GM12892 (cell line): ENCODE measurements around the gene OXSR1.
"Not testable (repeated sequence)": the region's sequence is repeated elsewhere in the genome, so short reads cannot be mapped to it uniquely, and the experiment has no call there.

Experiments used
- DNase-seq: peaks from one replicate; pipeline ENCODE4 v3.0.0; 2011; ENCODE audit not compliant: insufficient read length
- FAIRE-seq: peaks from 2 replicates; lab custom pipeline; 2011; peaks lifted over from hg19 to GRCh38; lab: Jason Lieb, UNC
- POLR2A ChIP-seq: IDR thresholded peaks from 2 replicates; pipeline ENCODE4 v1.6.1; 2011; ENCODE audit warnings: low read depth, low read length, control low read depth
- POLR2AphosphoS5 ChIP-seq: IDR thresholded peaks from 2 replicates; pipeline ENCODE4 v1.6.1; 2011; ENCODE audit warnings: low read depth, low read length, control low read depth
- TAF1 ChIP-seq: IDR thresholded peaks from 2 replicates; pipeline ENCODE4 v1.6.1; 2011; ENCODE audit warnings: low read depth, mild to moderate bottlenecking, control low read depth, low read length, borderline replicate concordance

OXSR1 gene

GRCh38 chr3:38275658-38276057 is 110.3 kb downstream of the OXSR1 start:
- TF ChIP-seq POLR2A (no peak), POLR2AphosphoS5 (no peak), TAF1 (no peak)
- no peak for DNase-seq
- no peak for FAIRE-seq

GRCh38 chr3:38276081-38276916 is 111.0 kb downstream of the OXSR1 start:
- TF ChIP-seq POLR2AphosphoS5 (no peak), TAF1 (no peak), POLR2A (no peak)
- DNase-seq (no peak), FAIRE-seq (no peak)

DNA sequence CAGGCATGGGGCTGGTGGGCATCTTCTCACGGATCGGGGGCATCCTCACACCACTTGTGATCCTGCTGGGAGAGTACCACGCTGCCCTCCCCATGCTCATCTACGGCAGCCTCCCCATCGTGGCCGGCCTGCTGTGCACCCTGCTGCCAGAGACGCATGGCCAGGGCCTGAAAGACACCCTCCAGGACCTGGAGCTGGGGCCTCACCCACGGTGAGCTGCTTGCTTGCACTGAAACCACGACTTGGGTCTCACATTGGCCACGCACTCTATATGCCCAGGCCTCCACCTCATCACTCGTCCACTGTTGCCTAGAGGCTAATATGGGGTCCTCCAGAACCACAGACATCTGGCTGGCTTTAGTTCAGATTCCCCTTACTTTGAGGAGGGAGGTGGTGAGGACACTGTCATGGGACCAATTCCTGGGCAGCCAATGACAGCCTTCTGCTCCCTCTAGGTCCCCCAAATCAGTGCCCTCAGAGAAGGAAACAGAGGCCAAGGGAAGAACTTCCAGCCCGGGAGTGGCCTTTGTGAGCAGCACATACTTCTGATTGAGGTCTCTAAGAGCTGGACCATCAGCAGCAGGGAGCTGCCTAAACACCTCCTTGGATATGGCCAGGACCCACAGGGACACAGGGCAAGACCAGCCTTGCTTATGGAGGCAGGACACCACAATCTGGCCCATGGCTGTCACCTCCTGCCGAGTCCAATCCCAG is 111.7 kb downstream of the OXSR1 start:
- FAIRE-seq, result no peak
- no peak for DNase-seq
- TF ChIP-seq POLR2AphosphoS5 (no peak), POLR2A (no peak), TAF1 (no peak)

- TF ChIP-seq TAF1, result no peak
- TF ChIP-seq POLR2AphosphoS5, result no peak
- no peak for TF ChIP-seq POLR2A
- FAIRE-seq (no peak), DNase-seq (no peak)
Measured at GRCh38 chr3:38278841-38279240, 113.5 kb downstream of the OXSR1 start.

DNA sequence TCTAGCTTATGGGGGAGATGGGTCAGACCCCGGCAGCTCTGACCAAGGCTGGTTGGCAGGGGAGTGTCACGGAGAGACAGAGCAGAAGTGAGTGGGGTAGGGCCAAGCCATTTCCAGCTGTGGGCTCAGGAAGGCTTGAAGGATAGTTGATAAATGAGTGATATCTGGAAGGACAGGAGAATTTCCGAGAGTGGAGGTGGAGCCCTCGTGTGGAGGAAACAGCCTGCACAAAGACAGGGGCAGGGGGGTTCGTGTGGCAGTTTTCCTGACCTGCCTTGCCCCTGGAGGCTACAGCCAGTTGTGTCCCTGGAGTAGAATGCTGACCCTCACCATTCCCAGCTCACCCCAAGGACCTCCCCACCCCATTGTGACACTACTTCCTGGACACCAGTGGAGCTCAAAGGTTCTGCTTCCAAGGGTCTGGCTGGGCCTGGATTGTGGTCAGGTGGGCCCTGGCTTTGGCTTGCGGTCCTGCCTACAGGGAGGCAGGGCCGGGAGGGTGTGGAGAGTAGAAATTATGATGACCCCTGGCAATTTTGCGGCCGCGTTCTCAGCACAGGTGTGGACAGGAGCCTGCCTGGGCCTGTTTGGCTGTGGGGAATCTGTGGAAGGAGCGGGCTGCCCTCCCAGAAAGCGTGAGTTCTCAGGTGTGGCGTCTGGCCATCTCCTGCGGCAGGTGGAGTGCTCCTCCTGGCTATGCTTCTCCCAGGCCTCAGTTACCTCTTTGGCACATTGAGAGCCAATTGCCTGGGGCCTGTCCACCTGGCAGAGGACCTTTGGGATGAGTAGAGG is 116.8 kb downstream of the OXSR1 start, which contains the start of gene SLC22A14:
Gene SLC22A14 (plus strand): TSS at position 400 of the 792 bp plus-strand sequence. CDS start 23,733 bp downstream, outside the sequence.
- DNase-seq (no peak), FAIRE-seq (no peak)
- TF ChIP-seq TAF1, result no peak
- no peak for TF ChIP-seq POLR2AphosphoS5
- TF ChIP-seq POLR2A, result no peak

- DNase-seq (no peak), FAIRE-seq (no peak)
- TF ChIP-seq TAF1, result no peak
- TF ChIP-seq POLR2AphosphoS5, result no peak
- no peak for TF ChIP-seq POLR2A
Measured at GRCh38 chr3:38283810-38284755, 118.7 kb downstream of the OXSR1 start.

DNA sequence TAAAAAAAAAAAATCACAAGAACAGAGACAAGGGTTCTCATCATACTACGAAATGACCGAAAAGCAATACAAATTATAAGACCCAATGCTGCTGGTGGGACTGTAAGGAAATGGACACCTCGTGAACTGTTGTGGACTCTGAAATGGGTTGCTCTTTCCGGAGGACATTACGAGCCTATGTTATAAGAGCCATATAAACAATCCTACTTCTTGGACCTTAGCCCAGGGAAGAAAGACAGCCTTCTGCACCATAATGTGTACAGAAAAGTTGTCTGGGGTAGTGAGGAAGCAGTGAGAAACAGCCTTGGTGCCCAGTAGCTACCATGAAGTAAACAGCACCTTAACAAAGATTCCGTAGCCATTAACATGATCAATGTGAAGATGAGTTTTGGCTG is 119.4 kb downstream of the OXSR1 start:
- TF ChIP-seq TAF1 (no peak), POLR2AphosphoS5 (no peak), POLR2A (no peak)
- FAIRE-seq (no peak), DNase-seq (no peak)

GRCh38 chr3:38289286-38290217 is 124.2 kb downstream of the OXSR1 start:
- not testable (repeated sequence) for DNase-seq, FAIRE-seq

GRCh38 chr3:38297053-38297452 is 131.7 kb downstream of the OXSR1 start:
- DNase-seq, result not testable (repeated sequence)

DNA sequence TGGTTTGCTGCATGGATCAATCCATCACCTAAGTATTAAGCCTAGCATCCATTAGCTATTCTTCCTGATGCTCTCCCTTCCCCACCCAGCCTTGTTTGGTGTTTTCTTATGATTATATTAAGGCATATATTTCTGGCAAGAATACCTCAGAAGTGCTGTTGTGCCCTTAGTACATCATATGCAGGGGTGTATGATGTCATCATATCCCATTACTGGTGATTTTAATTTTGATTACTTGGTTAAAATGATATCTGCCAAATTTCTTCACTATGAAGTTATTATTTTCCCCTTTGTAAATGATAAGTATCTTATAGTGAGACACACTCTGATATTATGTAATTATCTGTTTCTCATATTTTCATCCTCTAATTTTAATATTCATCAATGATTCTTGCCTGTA is 132.2 kb downstream of the OXSR1 start:
- FAIRE-seq, result no peak
- DNase-seq, result no peak
- no peak for TF ChIP-seq POLR2AphosphoS5
- no peak for TF ChIP-seq TAF1
- no peak for TF ChIP-seq POLR2A

More at GRCh38 chr3:38297053-38297452, 131.7 kb downstream of the OXSR1 start:
- not testable (repeated sequence) for FAIRE-seq
